Astrocyte (in vitro differentiated cells and primary cell): ENCODE data around the gene OR14K1.

Experiments used
- CTCF ChIP-seq: IDR thresholded peaks from 2 replicates; pipeline ENCODE4 v1.5.1; 2011; ENCODE audit warnings: low read depth, mild to moderate bottlenecking, inconsistent platforms, low read length, moderate library complexity; ENCODE audit not compliant: insufficient read depth
- EZH2 ChIP-seq: IDR thresholded peaks from 2 replicates; pipeline ENCODE4 v1.6.1; 2012; ENCODE audit warnings: mild to moderate bottlenecking, low read length, inconsistent platforms; ENCODE audit not compliant: insufficient read depth

GRCh38 chr1:247760456-247760855 lies 22.0 kb downstream of the OR14K1 start, which contains the start of gene OR1C1:
- TF ChIP-seq CTCF (no peak), EZH2 (no peak)
